ENCODE measurements around the gene FBXW12. TPM values are rescaled to one million over a fixed set of nuclear protein-coding genes. Genes with fewer than 3 reads are reported as not detected.
"Not testable (repeated sequence)": the region's sequence is repeated elsewhere in the genome, so short reads cannot be mapped to it uniquely, and the experiment has no call there.

The FBXW12 gene, protein sequence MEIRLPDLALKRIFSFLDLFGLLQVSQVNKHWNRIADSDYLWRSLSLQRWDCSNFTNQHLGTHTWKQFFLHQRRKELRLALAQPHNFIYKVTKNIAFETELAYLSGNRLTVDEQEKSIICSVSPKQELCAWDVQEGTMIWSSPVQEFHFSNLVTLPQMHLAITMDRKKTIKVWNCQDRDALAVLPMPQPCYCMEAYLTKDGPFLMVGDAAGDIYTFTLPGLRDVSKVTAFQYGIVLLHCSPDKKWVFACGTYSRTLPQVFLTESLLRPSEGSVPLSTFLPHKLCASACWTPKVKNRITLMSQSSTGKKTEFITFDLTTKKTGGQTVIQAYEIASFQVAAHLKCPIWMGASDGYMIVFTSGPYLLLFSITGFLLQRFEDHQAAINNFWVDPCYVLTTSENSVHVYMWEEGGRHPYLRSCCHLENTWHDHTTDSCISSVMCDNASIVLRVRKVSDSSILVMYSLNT
- not detected in 2 replicates for total RNA-seq
- 0.05 TPM for total RNA-seq (2013)
- polyA plus RNA-seq: not detected in 2 replicates
- not detected in 2 replicates for polyA minus RNA-seq

DNA sequence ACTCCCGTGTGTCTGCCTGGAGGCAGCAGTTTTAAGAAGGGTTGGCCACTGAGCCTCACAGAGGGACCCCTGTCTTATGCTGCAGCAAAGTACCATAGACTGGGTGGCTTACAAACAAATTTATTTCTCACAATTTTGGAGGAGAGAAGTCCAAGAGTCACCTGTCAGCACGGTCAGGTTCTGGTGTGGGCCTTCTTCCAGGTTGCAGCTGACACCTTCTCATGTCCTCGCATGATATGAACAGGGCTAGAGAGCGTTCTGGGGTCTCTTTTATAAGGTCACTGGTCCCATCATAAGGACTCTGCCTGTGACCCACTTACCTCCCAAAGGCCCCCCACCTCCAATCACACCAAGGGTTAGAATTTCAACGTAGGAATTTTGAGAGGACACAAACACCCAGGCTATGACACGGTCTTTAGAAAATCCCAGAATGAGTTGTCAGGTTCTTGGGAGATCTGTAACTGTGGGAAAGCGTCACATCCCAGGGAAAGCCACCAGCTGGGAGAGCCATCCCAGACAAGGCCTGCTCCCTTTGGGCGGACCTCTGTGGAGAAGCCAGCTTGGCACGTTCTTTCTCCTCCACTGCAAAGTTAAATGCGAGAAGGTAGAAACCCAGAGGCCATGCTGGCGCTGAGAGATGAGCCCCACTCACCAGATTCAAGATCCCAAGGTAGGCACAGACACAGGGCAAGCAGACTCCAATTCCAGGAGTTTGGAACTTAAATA lies at the start of gene FBXW12:
TSS of gene FBXW12 (plus strand) at position 569 of the 726 bp plus-strand sequence. CDS start 549 bp downstream, outside the sequence.
- no peak within 1 kb of the TSS for H3K4me3 ChIP-seq (ENCODE audit: control extremely low read depth in 1 of 5, extremely low read depth in 1 of 5, insufficient read depth in 1 of 5, low read depth in 2 of 5, low read length in 4 of 5)
- 97% methylated on average over 8 of the region's 11 CpGs for WGBS (ENCODE audit: insufficient coverage)
- no peaks in the 10 kb centered on the region for H4K20me1 ChIP-seq (ENCODE audit: control insufficient read depth, insufficient read depth, low read length, poor library complexity, severe bottlenecking)
- H3K79me2 ChIP-seq (ENCODE audit: control insufficient read depth, insufficient read depth, low read length): no peaks in the 10 kb centered on the region
- no peak within 1 kb of the TSS for H3K27ac ChIP-seq (ENCODE audit: low read length in 2 of 2)
- H3K27ac Mint-ChIP-seq: no peak within 1 kb of the TSS
- no peaks in the 10 kb centered on the region for H3K27me3 ChIP-seq (replicated peaks in 1 of 4; ENCODE audit: control extremely low read depth in 1 of 4, control insufficient read depth in 3 of 4, insufficient read depth in 4 of 4, low read length in 3 of 4)
- DNase-seq (no peak), ATAC-seq (ENCODE audit: low read depth) (no peak)
- no peaks in the 10 kb centered on the region for H3K9me3 ChIP-seq (ENCODE audit: control extremely low read depth in 1 of 3, control insufficient read depth in 2 of 3, insufficient read depth in 1 of 3, low read length in 2 of 3)
- H3K4me2 ChIP-seq (replicated peaks; ENCODE audit: low read depth, low read length, poor library complexity, severe bottlenecking): no peak within 1 kb of the TSS
- peaks cover 3% of the 10 kb centered on the region for H3K27me3 Mint-ChIP-seq
- H3K36me3 ChIP-seq (replicated peaks in 1 of 2; ENCODE audit: control extremely low read depth in 1 of 2, control insufficient read depth in 1 of 2, extremely low read depth in 1 of 2, insufficient read depth in 2 of 2, low read length in 1 of 2): no peaks in the 10 kb centered on the region
- POLR2A ChIA-PET: no interaction called here
- no peak within 1 kb of the TSS for H3K9ac ChIP-seq (ENCODE audit: low read length)
- no peak for TF ChIP-seq EZH2 (IDR thresholded peaks at IDR 0.05; ENCODE audit: borderline replicate concordance, insufficient read depth, low read depth, low read length, poor library complexity, severe bottlenecking)
- TF ChIP-seq, protein P1, sequence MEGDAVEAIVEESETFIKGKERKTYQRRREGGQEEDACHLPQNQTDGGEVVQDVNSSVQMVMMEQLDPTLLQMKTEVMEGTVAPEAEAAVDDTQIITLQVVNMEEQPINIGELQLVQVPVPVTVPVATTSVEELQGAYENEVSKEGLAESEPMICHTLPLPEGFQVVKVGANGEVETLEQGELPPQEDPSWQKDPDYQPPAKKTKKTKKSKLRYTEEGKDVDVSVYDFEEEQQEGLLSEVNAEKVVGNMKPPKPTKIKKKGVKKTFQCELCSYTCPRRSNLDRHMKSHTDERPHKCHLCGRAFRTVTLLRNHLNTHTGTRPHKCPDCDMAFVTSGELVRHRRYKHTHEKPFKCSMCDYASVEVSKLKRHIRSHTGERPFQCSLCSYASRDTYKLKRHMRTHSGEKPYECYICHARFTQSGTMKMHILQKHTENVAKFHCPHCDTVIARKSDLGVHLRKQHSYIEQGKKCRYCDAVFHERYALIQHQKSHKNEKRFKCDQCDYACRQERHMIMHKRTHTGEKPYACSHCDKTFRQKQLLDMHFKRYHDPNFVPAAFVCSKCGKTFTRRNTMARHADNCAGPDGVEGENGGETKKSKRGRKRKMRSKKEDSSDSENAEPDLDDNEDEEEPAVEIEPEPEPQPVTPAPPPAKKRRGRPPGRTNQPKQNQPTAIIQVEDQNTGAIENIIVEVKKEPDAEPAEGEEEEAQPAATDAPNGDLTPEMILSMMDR (IDR thresholded peaks at IDR 0.05): no peak
- H3K9me3 Mint-ChIP-seq (ENCODE audit: insufficient read depth): no peaks in the 10 kb centered on the region
- H3K4me1 Mint-ChIP-seq: no peaks in the 10 kb centered on the region
- no peaks in the 10 kb centered on the region for H3K4me1 ChIP-seq (ENCODE audit: control insufficient read depth in 2 of 2, insufficient read depth in 2 of 2, low read length in 2 of 2)
- CTCF ChIA-PET: no interaction called here
- no peak within 1 kb of the TSS for H3K4me3 Mint-ChIP-seq
- H2AFZ ChIP-seq (ENCODE audit: insufficient read depth, low read depth, low read length, poor library complexity, severe bottlenecking): no peak within 1 kb of the TSS
- intact Hi-C loops (cut with micrococcal nuclease): no loop called here

DNA sequence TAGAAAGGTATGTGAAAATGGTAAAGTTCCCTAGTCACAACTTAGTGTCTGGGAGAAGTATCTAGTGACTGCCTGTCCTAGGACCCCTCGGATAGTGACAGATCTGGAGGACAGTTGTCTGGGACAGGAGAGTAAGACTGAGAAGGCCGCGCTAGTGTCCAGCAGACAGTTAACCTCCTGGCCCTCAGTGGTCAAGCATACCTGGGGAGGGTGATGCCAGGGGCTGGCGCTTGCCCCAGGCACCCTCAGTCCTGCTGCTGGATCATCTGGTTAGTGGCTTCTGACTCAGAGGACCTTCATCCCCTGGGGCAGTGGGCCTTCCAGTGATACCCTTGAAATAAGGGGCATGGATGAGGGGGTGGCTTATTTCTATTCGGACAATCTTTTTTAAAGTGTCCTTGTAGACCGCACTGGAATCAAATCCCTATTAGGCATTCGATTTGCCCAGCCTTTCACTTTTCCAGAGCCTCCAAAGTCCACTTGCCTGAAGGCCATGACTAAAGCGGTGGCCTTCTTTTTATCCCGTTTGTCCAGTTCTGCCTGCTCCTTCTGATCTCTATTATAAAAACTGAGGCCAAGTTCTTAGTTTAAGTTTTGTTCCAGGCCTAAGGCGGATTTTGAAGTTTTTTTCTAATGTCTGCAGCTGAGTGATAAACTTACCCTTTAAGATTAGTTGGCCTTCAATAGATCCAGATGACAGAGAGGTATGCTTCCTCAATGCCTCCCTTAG lies 40.1 kb upstream of the FBXW12 start:
- H3K27ac Mint-ChIP-seq; H3K4me3 Mint-ChIP-seq; DNase-seq; H3K9me3 Mint-ChIP-seq (ENCODE audit: insufficient read depth); H3K36me3 ChIP-seq (replicated peaks in 1 of 2; ENCODE audit: control extremely low read depth in 1 of 2, control insufficient read depth in 1 of 2, extremely low read depth in 1 of 2, insufficient read depth in 2 of 2, low read length in 1 of 2); ATAC-seq (ENCODE audit: low read depth); H3K79me2 ChIP-seq (ENCODE audit: control insufficient read depth, insufficient read depth, low read length); POLR2A ChIA-PET; H3K4me3 ChIP-seq (ENCODE audit: control extremely low read depth in 1 of 5, extremely low read depth in 1 of 5, insufficient read depth in 1 of 5, low read depth in 2 of 5, low read length in 4 of 5); CTCF ChIA-PET; H3K4me2 ChIP-seq (replicated peaks; ENCODE audit: low read depth, low read length, poor library complexity, severe bottlenecking); H4K20me1 ChIP-seq (ENCODE audit: control insufficient read depth, insufficient read depth, low read length, poor library complexity, severe bottlenecking); intact Hi-C loops (cut with micrococcal nuclease); H3K27me3 ChIP-seq (replicated peaks in 1 of 4; ENCODE audit: control extremely low read depth in 1 of 4, control insufficient read depth in 3 of 4, insufficient read depth in 4 of 4, low read length in 3 of 4); H3K27ac ChIP-seq (ENCODE audit: low read length in 2 of 2); H3K4me1 ChIP-seq (ENCODE audit: control insufficient read depth in 2 of 2, insufficient read depth in 2 of 2, low read length in 2 of 2); H3K4me1 Mint-ChIP-seq; H3K9me3 ChIP-seq (ENCODE audit: control extremely low read depth in 1 of 3, control insufficient read depth in 2 of 3, insufficient read depth in 1 of 3, low read length in 2 of 3); H2AFZ ChIP-seq (ENCODE audit: insufficient read depth, low read depth, low read length, poor library complexity, severe bottlenecking); H3K9ac ChIP-seq (ENCODE audit: low read length): not testable (repeated sequence)
- peaks cover 28% of the 10 kb centered on the region for H3K27me3 Mint-ChIP-seq
- WGBS (ENCODE audit: insufficient coverage): 92% methylated on average over 7 of the region's 10 CpGs

Data from B cell (primary cell).